GM21717 (cell line): ENCODE measurements around the gene LRP8.

ENCODE experiments used
- ATAC-seq: cut with Tn5 transposase; IDR thresholded peaks from one replicate; pipeline ENCODE4 v1.9.1; 2021; ENCODE audit warnings: mild to moderate bottlenecking, moderate library complexity; ENCODE audit not compliant: unreplicated experiment

LRP8 gene

GRCh38 chr1:53340660-53341520 is 13.0 kb upstream of the LRP8 start:
- ATAC-seq, result no peak

GRCh38 chr1:53339736-53340635 is 12.1 kb upstream of the LRP8 start:
- no peak for ATAC-seq

DNA sequence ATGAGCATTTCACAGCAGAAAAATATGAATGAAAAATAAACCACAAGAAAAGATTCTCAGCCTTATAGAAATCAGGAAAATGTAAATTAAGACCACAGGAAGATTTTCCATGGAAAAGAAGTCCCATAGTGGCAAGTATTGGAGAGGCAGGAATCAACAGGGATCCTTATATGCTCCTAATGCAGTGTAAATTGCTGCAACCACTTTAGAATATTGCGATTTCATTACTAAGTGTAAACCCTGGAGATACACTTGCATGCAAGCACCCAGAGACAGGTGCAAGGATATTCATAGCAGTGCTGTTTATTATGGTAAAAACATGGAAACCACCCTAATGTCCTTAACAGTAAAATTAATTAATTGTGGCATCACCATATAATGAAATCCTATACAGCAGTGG is 10.6 kb upstream of the LRP8 start:
- no peak for ATAC-seq

GRCh38 chr1:53337499-53337898 is 9.6 kb upstream of the LRP8 start:
- ATAC-seq, result no peak

- ATAC-seq, result no peak
Measured at GRCh38 chr1:53336146-53336545, 8.3 kb upstream of the LRP8 start.

GRCh38 chr1:53335661-53336060 is 7.8 kb upstream of the LRP8 start:
- ATAC-seq, result no peak

DNA sequence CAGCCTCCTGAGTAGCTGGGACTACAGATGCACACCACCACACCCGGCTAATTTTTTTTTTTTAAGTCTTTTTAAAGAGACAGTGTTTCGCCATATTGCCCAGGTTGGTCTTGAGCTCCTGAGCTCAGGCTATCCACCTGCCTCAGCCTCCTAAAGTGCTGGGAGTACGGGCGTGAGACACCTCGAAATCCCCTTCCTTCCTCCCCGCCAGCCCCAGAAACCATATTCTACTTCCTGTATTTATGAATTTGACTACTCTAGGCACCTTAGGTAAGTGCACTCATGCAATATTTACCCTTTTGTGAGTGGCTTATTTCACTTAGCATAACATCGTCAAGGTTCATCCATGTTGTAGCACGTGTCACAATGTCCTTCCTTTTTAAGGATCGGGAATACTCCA is 6.9 kb upstream of the LRP8 start:
- ATAC-seq, result no peak

- ATAC-seq, result no peak
Measured at GRCh38 chr1:53334312-53334711, 6.4 kb upstream of the LRP8 start.

DNA sequence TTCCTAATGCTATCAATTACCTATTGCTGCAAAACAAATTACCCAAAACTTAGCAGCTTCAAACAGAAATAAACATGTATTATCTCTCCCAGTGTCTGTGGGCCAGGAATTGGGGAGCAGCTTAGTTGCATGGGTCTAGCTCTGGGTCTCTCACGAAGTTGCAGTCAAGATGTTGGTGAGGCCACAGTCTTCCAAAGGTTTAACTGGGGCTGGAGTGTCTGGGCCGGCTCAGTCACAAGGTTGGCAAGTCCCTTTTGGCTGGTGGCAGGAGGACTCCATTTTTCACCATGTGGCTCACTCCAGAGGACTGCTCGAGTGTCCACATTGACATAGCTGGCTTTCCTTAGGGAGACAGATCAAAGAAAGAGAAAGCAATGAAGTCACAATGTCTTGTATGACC is 5.0 kb upstream of the LRP8 start:
- ATAC-seq, result no peak

GRCh38 chr1:53332186-53332564 is 4.3 kb upstream of the LRP8 start:
- no peak for ATAC-seq

- no peak for ATAC-seq
Measured at GRCh38 chr1:53331446-53332185, 3.7 kb upstream of the LRP8 start.

- no peak for ATAC-seq
Measured at GRCh38 chr1:53330819-53331218, 2.9 kb upstream of the LRP8 start.

GRCh38 chr1:53328541-53329499 is 950 bp upstream of the LRP8 start:
- no peak for ATAC-seq

DNA sequence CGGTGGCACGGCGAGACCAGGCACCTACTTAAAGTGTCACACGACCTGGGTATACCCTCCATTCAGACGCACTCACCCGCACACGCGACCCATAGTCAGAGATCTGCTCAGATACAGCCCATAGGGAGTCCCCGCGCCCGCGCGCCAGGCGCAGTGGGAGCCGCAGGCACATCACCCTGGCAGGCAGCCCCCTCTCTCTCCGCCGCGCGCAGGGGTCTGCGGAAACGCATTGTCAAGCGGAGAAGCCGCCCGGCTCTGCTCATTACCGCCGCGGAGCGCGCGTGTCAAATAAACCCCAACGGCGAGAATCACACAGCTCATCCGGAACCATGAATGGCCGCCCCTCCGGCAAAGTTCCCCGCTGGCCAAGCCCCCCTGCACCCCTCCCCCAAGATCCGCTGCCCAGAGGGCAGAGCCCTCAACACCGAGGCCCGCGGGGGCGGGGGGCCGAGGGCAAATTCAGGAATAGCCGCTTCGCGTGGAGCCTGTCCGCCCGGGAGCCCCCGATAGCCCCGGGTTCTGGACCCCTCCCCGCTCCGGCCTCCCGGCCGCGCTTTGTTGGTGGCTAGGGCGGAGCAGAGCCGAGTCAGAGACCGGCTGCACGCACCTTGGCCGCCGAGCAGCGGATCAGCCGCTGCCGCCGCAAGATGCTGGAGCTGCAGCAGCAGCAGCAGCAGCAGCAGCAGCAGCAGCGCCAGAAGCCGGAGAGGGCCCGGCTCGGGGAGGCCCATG is 522 bp downstream of the LRP8 start:
- peak; percentile 7 for ATAC-seq

- ATAC-seq, result peak; percentile 17
Measured at GRCh38 chr1:53326598-53327181, 1.2 kb downstream of the LRP8 start.

DNA sequence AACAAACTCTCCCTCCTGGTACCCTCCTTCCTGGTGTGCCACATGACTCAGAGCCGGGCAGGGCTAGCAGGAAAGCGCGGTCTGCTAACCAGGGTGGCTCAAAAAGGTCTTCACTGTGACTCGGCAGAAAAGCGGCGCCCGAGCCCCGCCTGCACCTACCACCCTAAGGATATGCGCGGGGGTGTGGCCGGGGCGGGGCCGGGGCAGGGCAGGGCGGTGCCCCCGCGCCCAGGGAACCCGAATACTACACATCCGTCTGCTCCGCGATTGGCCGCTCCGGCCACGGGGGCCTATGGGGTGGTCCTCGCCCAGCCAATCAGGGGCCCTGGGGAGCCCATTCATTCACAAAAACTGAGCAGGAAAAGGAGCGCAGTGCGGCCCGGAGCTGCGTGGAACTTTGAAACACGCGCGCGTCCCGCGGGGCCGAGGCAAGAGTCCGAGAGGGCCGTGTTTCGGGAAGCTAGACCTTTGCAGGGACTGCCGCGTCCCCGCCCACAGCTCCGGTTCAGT is 1.7 kb downstream of the LRP8 start:
- peak; percentile 82 for ATAC-seq

DNA sequence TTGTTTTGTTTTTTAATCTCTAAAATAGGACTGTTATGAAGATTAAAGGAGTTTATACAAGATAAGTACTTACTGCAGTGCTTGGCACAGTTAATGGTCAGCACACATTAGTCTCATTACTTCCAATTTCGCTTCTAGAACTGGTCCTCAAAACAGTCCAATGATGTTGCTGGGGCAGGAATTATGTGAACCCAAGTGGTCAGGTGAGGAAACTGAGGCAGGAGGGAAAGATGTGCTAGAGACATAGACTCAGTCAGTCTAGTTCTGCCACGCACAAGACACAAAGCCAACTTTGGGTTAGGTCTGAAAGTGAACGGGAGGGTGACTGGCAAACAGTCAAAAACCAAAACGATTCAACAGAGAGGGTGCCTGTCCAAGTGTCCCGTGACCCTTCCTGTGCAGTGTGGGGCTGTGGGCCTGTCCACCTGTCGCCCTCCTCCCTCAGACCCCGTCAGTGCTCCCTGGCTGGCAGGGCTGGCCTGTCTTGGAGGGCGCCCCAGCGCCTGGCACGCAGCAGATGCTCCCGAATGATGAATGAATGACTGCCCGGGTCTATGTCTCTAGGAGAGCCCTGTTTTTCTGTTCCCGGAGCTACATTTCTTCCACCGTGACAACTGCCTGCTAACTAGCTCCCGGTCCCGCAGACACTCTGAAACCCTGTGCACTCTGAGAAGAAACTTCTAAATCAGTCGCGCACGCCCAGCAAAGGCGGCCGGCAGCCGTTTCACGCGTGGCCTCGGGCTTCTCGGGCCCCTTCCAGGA is 2.4 kb downstream of the LRP8 start:
- ATAC-seq, result no peak

GRCh38 chr1:53324728-53325297 is 3.1 kb downstream of the LRP8 start:
- no peak for ATAC-seq
